ENCODE data around the gene THOC5. TPM values are rescaled to one million over a fixed set of nuclear protein-coding genes. Genes with fewer than 3 reads are reported as not detected.
"Not testable (repeated sequence)": the region's sequence is repeated elsewhere in the genome, so short reads cannot be mapped to it uniquely, and the experiment has no call there.

THOC5 gene
- total RNA-seq, 2 experiments from 2014 or later = 54.8 to 55.1 TPM

GRCh38 chr22:29578462-29579200, 25.1 kb upstream of the THOC5 start:
- no peak for DNase-seq
- Mint-ChIP-seq H3K36me3 (ENCODE audit: low read depth) (peaks cover 3% of the 10 kb centered on the region), H3K4me1 (ENCODE audit: low read depth) (peaks cover 17% of the 10 kb centered on the region), H3K27ac (no peak overlapping the region), H3K4me3 (no peak overlapping the region), H3K9me3 (no peaks in the 10 kb centered on the region), H3K27me3 (ENCODE audit: low read depth) (no peaks in the 10 kb centered on the region)
- intact Hi-C loops (cut with micrococcal nuclease) = no loop called here
- CTCF ChIA-PET = interaction anchor here (0.8 kb wide), 1 partner anchor 11 kb away, joined by 3 read pairs; no protein-coding TSS in a partner anchor

DNA sequence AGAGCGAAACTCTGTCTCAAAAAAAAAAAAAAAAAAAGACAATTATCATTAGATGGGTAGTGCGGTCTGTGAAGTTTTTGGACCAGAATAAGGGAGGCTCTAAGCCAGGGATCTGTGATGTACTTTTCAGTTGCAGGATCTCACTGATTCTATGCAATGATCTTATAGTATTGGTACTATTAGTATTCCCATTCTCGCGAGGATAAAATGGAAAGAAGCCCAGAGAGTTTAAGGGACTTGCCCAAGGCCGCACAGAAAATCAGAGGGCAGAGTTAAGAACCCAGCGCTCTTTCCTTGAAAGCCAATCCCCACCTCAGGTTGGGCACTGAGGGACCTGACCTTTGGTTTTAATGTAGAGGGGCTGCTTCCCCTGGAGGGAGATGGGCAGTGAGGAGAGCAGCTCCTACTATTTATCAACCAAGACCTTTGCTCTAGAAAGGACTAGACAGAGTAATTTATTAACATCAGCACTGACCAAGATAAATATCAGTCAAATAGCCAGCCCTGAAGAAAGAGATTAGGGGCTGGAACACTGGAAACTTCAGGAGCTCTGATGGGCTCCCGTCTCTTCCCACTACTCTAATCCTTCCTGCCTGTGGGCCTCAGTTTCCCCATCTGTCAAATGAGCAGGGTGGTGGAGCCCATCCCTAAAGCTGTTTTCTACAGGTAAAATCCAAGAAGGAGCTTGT, 21.3 kb upstream of the THOC5 start:
- Mint-ChIP-seq H3K27ac (no peak overlapping the region), H3K4me3 (no peak overlapping the region), H3K36me3 (ENCODE audit: low read depth) (peaks cover 3% of the 10 kb centered on the region), H3K9me3 (no peaks in the 10 kb centered on the region), H3K27me3 (ENCODE audit: low read depth) (no peaks in the 10 kb centered on the region), H3K4me1 (ENCODE audit: low read depth) (peaks cover 4% of the 10 kb centered on the region)
- CTCF ChIA-PET = interaction anchor here (0.7 kb wide), 1 partner anchor 11 kb away, joined by 3 read pairs; no protein-coding TSS in a partner anchor
- no peak for DNase-seq
- intact Hi-C loops (cut with micrococcal nuclease) = no loop called here

GRCh38 chr22:29570912-29571549, 17.5 kb upstream of the THOC5 start:
- no peak for DNase-seq
- Mint-ChIP-seq H3K27ac (no peak overlapping the region), H3K27me3 (ENCODE audit: low read depth) (no peaks in the 10 kb centered on the region), H3K36me3 (ENCODE audit: low read depth) (peaks cover 12% of the 10 kb centered on the region), H3K4me1 (ENCODE audit: low read depth) (no peaks in the 10 kb centered on the region), H3K9me3 (no peaks in the 10 kb centered on the region), H3K4me3 (no peak overlapping the region)
- intact Hi-C loops (cut with micrococcal nuclease) = no loop called here
- CTCF ChIA-PET = interaction anchor here (1.0 kb wide), 1 partner anchor 13 kb away, joined by 3 read pairs; no protein-coding TSS in a partner anchor

GRCh38 chr22:29570456-29570855, 16.9 kb upstream of the THOC5 start:
- CTCF ChIA-PET = interaction anchor here (1.0 kb wide), 1 partner anchor 13 kb away, joined by 3 read pairs; no protein-coding TSS in a partner anchor
- DNase-seq = no peak
- intact Hi-C loops (cut with micrococcal nuclease) = no loop called here
- H3K36me3 Mint-ChIP-seq (ENCODE audit: low read depth) = peaks cover 14% of the 10 kb centered on the region
- no peak overlapping the region for H3K4me3 Mint-ChIP-seq
- no peaks in the 10 kb centered on the region for H3K4me1 Mint-ChIP-seq (ENCODE audit: low read depth)
- H3K27ac Mint-ChIP-seq = no peak overlapping the region
- H3K27me3 Mint-ChIP-seq (ENCODE audit: low read depth) = no peaks in the 10 kb centered on the region
- H3K9me3 Mint-ChIP-seq = no peaks in the 10 kb centered on the region

DNA sequence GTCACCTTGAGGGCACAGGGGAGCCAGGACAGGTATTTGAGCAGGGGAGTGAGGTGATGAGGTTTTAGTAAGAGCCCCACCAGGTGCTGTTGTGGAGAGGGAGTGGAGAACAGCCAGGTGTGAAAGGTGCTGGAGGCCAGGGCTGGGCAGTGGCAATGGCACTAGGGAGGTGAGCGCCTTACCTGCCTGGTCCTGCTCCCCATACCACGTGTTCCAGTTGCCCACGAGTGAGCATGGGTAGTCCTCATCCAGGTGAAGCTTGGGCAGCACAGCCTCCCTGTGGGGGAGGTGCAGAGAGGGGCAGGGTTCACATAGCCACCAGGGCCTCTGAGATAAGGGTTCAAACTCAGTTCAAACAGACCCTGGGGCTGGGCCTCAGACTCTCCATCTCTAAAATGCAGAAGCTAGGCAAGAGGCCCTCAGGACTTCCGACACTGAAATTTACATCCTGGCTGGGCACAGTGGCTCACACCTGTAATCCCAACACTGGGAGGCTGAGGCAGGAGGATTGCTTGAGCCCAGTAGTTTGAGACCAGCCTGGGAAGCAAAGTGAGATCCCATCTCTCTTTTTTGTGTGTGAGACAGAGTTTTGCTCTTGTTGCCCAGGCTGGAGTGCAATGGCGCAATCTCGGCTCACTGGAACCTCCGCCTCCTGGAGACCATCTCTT, 15.6 kb upstream of the THOC5 start:
- Mint-ChIP-seq H3K4me1 (ENCODE audit: low read depth) (no peaks in the 10 kb centered on the region), H3K27ac (no peak overlapping the region), H3K4me3 (no peak overlapping the region), H3K36me3 (ENCODE audit: low read depth) (peaks cover 17% of the 10 kb centered on the region), H3K9me3 (no peaks in the 10 kb centered on the region), H3K27me3 (ENCODE audit: low read depth) (no peaks in the 10 kb centered on the region)
- intact Hi-C loops (cut with micrococcal nuclease) = no loop called here
- DNase-seq = no peak
- CTCF ChIA-PET = interaction anchor here (0.7 kb wide), 1 partner anchor 57 kb away, joined by 3 read pairs; no protein-coding TSS in a partner anchor

- H3K4me1 Mint-ChIP-seq (ENCODE audit: low read depth) = no peaks in the 10 kb centered on the region
Measured at GRCh38 chr22:29567338-29567737, 13.8 kb upstream of the THOC5 start.

GRCh38 chr22:29566513-29566912, 13.0 kb upstream of the THOC5 start:
- H3K27ac Mint-ChIP-seq; H3K27me3 Mint-ChIP-seq (ENCODE audit: low read depth); H3K9me3 Mint-ChIP-seq; H3K4me3 Mint-ChIP-seq; CTCF ChIA-PET; intact Hi-C loops (cut with micrococcal nuclease); H3K4me1 Mint-ChIP-seq (ENCODE audit: low read depth); DNase-seq: not testable (repeated sequence)
- H3K36me3 Mint-ChIP-seq (ENCODE audit: low read depth) = peaks cover 26% of the 10 kb centered on the region

More at GRCh38 chr22:29567338-29567737, 13.8 kb upstream of the THOC5 start:
- Mint-ChIP-seq H3K27ac (no peak overlapping the region), H3K36me3 (ENCODE audit: low read depth) (peaks cover 19% of the 10 kb centered on the region), H3K9me3 (no peaks in the 10 kb centered on the region), H3K4me3 (no peak overlapping the region), H3K27me3 (ENCODE audit: low read depth) (no peaks in the 10 kb centered on the region)
- intact Hi-C loops (cut with micrococcal nuclease) = no loop called here
- CTCF ChIA-PET = no interaction called here
- DNase-seq = no peak

- Mint-ChIP-seq H3K27me3 (ENCODE audit: low read depth) (no peaks in the 10 kb centered on the region), H3K4me3 (no peak overlapping the region), H3K9me3 (no peaks in the 10 kb centered on the region), H3K36me3 (ENCODE audit: low read depth) (peaks cover 28% of the 10 kb centered on the region), H3K4me1 (ENCODE audit: low read depth) (no peaks in the 10 kb centered on the region), H3K27ac (no peak overlapping the region)
- CTCF ChIA-PET = interaction anchor here (1.7 to 1.9 kb wide), 2 partner anchors 9 to 10 kb away, joined by 4 to 5 read pairs; partner anchors contain the start of gene THOC5
- DNase-seq = no peak
- intact Hi-C loops (cut with micrococcal nuclease) = no loop called here
Measured at GRCh38 chr22:29563652-29564460, 10.3 kb upstream of the THOC5 start.

- DNase-seq = no peak
- H3K27ac Mint-ChIP-seq = no peak overlapping the region
- no peaks in the 10 kb centered on the region for H3K4me1 Mint-ChIP-seq (ENCODE audit: low read depth)
- H3K36me3 Mint-ChIP-seq (ENCODE audit: low read depth) = peaks cover 21% of the 10 kb centered on the region
- CTCF ChIA-PET = interaction anchor here (0.6 kb wide), 1 partner anchor 163 kb away, joined by 3 read pairs; no protein-coding TSS in a partner anchor
- H3K27me3 Mint-ChIP-seq (ENCODE audit: low read depth) = no peaks in the 10 kb centered on the region
- no peak overlapping the region for H3K4me3 Mint-ChIP-seq
- intact Hi-C loops (cut with micrococcal nuclease) = no loop called here
- no peaks in the 10 kb centered on the region for H3K9me3 Mint-ChIP-seq
Measured at GRCh38 chr22:29559853-29560252, 6.3 kb upstream of the THOC5 start.

GRCh38 chr22:29559030-29559429, 5.5 kb upstream of the THOC5 start:
- CTCF ChIA-PET = interaction anchor here (0.6 kb wide), 1 partner anchor 162 kb away, joined by 3 read pairs; no protein-coding TSS in a partner anchor
- Mint-ChIP-seq H3K27ac (no peak overlapping the region), H3K27me3 (ENCODE audit: low read depth) (no peaks in the 10 kb centered on the region), H3K36me3 (ENCODE audit: low read depth) (peaks cover 19% of the 10 kb centered on the region), H3K4me1 (ENCODE audit: low read depth) (peaks cover 2% of the 10 kb centered on the region), H3K9me3 (no peaks in the 10 kb centered on the region), H3K4me3 (no peak overlapping the region)
- DNase-seq = no peak
- intact Hi-C loops (cut with micrococcal nuclease) = no loop called here

DNA sequence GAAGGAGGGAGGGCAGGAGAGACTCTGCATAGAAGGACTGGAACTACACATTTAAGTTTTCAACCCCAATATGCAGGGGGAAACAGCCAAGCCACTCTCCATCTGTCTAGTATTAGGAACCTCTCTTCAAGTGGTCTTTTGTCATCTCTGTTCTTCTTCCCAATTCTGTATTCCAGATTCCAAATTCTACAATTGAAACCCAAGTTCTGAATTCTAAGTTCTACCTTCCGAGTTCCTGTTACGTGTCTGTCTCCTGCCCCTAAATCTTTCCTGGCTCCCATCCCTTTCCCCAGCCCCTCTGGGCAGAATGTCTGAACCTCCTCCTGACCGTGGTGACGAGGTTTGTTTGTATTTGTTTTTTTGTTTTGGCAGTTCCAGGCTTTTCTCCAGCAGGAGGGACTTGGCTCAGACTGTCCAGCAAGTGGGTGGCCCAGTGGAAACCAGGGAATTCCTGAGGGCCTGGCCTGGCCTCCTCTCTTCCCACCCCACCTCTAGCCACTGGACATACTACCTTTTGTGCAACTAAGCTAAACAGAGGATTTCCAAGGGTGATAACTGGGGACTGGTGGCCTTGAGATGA, 1.6 kb upstream of the THOC5 start:
- no peak for DNase-seq
- Mint-ChIP-seq H3K27me3 (ENCODE audit: low read depth) (no peaks in the 10 kb centered on the region), H3K27ac (no peak overlapping the region), H3K4me1 (ENCODE audit: low read depth) (peaks cover 21% of the 10 kb centered on the region), H3K4me3 (peak overlapping the region; percentile 17), H3K36me3 (ENCODE audit: low read depth) (peaks cover 12% of the 10 kb centered on the region), H3K9me3 (no peaks in the 10 kb centered on the region)
- CTCF ChIA-PET = interaction anchor here (1.8 kb wide), 1 partner anchor 10 kb away, joined by 5 read pairs; no protein-coding TSS in a partner anchor
- intact Hi-C loops (cut with micrococcal nuclease) = no loop called here
